ENCODE results near the gene HDAC4.
A peak's percentile ranks its signal among the peaks of the same experiment; 100 is the strongest.

Gene HDAC4

GRCh38 chr2:239264838-239265651 is 135.8 kb downstream of the HDAC4 start:
- TF ChIP-seq CTCF (IDR thresholded peaks at IDR 0.05) = no peak
- H3K4me3 ChIP-seq = peak overlapping the region; percentile 21
- peak; percentile 76 for DNase-seq (ENCODE audit: low spot score)
- peak overlapping the region; percentile 16 to 78 for H3K27ac ChIP-seq

DNA sequence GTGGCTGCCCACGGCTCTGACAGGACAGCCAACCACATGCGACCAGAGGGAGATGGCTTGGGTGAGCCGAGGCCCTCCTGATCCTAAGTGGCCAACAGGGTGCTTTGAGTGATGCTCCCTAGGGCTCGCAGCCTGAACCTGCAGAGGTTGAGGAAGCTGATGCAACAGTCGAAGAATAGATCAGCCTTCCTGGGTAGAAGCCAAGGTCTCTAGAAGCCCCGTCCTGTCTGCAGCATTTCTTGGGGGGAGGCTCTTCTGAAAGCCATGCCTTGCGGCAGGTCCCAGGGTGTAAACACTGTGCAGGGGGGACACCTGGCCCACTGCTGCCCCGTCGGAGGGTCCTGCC is 136.4 kb downstream of the HDAC4 start:
- no peak for DNase-seq (ENCODE audit: low spot score)
- Histone ChIP-seq H3K4me3 (peak overlapping the region; percentile 11), H3K27ac (peak overlapping the region in 1 of 2 donors; percentile 78)
- TF ChIP-seq CTCF (IDR thresholded peaks at IDR 0.05) = no peak

DNA sequence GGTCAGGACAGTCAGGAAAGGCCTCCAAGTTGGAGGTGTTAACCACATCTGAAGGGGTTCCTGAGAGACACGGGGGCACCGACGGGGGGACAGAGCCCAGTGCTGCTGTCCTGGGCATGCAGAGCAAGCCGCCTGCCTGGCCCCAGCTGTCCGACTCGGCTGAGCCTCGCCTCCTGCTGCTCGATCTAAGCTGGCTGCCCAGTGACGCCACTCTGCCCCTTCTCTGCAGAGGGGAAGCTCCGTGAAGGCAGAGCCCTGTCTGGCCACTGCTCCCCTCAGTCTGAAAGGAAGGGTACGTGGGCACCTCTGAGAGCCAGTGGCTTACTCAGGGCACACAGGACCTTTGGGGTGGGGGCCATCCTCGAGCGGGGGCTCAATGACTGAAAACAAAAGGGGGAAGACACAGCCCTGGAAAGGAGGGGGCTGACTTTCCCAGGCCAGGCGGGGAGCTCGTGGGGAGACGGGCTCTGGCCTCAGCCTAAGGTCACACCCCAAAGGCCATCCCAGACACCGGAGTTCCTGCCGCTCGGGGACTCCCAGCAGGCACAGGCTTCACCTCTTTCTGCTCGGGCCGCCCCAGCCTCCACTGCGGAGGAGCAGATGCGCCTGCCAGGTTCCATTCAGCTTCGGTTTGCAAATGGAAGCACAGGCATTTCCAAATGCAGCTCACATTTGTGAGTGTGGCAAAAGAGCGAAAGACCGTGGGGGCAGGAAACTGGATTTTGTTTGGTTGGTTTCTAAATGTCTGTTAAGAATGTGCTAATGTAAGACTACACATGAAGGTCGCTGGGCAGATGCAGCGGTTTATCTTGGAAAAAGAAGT is 136.9 kb downstream of the HDAC4 start:
- no peak for TF ChIP-seq CTCF (IDR thresholded peaks at IDR 0.05)
- H3K4me3 ChIP-seq = no peak overlapping the region

DNA sequence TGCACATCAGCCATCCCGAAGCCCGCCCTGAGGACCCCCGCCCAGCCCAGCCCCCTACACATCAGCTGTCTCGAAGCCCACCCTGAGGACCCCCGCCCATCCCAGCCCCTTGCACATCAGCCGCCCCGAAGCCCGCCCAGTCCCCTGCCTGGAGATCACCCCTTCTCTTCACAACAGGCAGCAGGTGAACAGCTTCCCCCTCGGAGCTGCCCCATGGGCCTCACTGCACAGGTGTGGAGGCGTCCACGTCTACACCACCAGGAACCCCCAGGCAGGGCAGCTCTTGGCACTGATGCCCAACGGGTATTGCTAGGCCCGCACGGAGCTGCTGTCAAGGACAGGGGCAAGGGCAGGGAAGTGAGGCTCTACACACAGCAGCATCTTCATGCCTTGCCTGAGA is 137.6 kb downstream of the HDAC4 start:
- peak overlapping the region in 1 of 2 donors; percentile 78 for H3K27ac ChIP-seq
- no peak overlapping the region for H3K4me3 ChIP-seq
- no peak for TF ChIP-seq CTCF (IDR thresholded peaks at IDR 0.05)
- DNase-seq (ENCODE audit: low spot score) = peak; percentile 62

More for the DNA sequence above, 136.9 kb downstream of the HDAC4 start:
- peak; percentile 72 for DNase-seq (ENCODE audit: low spot score)
- peak overlapping the region in 1 of 2 donors; percentile 78 for H3K27ac ChIP-seq

GRCh38 chr2:239262484-239263230 is 138.2 kb downstream of the HDAC4 start:
- Histone ChIP-seq H3K27ac (no peak overlapping the region), H3K4me3 (no peak overlapping the region)
- peak; percentile 67 for DNase-seq (ENCODE audit: low spot score)
- TF ChIP-seq CTCF (IDR thresholded peaks at IDR 0.05) = no peak

GRCh38 chr2:239261796-239262483 is 138.9 kb downstream of the HDAC4 start:
- no peak overlapping the region for H3K4me3 ChIP-seq
- DNase-seq (ENCODE audit: low spot score) = peak; percentile 63
- no peak overlapping the region for H3K27ac ChIP-seq
- no peak for TF ChIP-seq CTCF (IDR thresholded peaks at IDR 0.05)

Measured in coronary artery (tissue), 2 donors.